Activated T-helper 1 cell treated with Interleukin-2 at 50 U/mL for 16 hours (primary cell): Measurements from ENCODE around the gene CFAP20DC.

ENCODE experiments used
- DNase-seq: peaks from one replicate; pipeline ENCODE4 v3.0.0-alpha.2; 2020; ENCODE audit warnings: low read depth

Gene CFAP20DC

DNA sequence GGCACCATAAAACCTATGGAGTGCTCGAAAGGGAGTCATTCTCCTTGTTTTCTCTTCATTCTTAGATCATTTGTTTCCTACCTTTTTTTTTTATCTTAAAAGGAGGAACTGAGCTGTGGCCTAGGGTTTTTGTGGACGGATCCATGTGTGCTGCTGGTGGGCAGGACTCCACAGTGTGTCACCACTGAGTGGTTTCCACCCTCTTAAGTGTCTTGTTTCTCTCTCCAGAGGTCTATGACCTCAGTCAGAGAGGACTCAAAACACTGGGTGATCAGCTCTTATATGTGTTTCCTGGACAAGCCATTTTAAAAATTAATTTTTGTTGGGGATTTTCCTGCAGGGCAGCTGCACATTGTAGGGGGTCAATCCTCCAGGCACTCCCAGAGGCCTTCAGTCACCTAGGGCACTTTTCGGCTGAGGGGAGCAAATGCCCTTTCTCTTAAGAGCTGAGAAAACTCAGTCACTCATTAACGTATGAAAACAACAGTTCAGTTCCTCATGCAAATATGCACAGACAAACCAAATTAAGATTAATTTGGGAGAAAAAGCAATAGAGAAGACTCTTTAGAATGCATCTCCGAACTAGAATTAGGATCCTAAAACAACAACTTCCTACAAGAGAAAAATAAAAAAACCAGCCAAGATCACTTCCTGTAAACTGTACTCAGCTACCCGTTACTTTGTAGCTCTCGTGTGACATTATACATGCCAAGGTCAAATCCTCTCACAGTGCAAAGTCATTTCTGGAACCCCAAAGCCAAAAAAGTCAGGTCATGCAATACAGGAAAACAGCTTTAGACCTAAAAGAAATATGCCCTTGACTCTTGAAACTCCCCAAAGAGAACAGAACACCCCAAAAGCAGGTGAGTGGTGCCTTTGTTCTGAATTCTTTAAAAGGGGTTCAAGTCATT is 355.6 kb downstream of the CFAP20DC start:
- no peak for DNase-seq

DNA sequence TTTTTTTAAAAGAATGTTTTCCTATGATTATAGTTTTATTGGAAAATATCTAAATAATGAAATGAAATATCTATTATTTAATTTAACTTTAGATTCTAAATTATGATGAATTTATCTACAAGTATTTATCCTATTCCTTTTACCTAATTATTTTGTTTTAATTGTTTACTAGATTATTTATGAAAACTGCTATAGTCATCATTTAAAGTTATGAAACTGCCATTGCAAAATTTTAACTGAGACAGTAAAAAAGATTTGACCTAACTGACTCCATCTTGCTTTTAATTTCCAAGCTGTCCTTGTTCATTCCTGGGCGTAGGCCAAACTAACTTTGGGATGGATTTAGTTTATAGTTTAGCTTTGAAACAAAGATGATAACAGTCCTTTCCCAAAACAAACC is 357.3 kb downstream of the CFAP20DC start:
- no peak for DNase-seq
